ENCODE data around the gene PNPLA3. TPM values are rescaled to one million over a fixed set of nuclear protein-coding genes. Genes with fewer than 3 reads are reported as not detected.
A peak's percentile ranks its signal among the peaks of the same experiment; 100 is the strongest.

The PNPLA3 gene
- total and polyA plus RNA-seq, 4 experiments from 2014 or later = not detected

GRCh38 chr22:43976861-43977795, 53.5 kb downstream of the PNPLA3 start:
- no peak overlapping the region for H3K4me3 ChIP-seq (ENCODE audit: low read length in 2 of 2)
- peaks cover 67 to 83% of the 10 kb centered on the region in 2 donors for H3K36me3 Mint-ChIP-seq
- H3K27ac ChIP-seq (ENCODE audit: low read depth, low read length) = no peak overlapping the region
- peaks cover 69% of the 10 kb centered on the region for H3K36me3 ChIP-seq (ENCODE audit: insufficient read depth, low read length)
- no peak overlapping the region for H3K4me3 Mint-ChIP-seq
- no peaks in the 10 kb centered on the region for H3K4me1 Mint-ChIP-seq
- ChIA-PET CTCF (ENCODE audit: partially characterized antibody) (no interaction called here), POLR2A (ENCODE audit: partially characterized antibody) (no interaction called here)
- no peak overlapping the region for H3K27ac Mint-ChIP-seq
- no peaks in the 10 kb centered on the region for H3K27me3 Mint-ChIP-seq
- H3K4me1 ChIP-seq (ENCODE audit: insufficient read depth, low read length) = no peaks in the 10 kb centered on the region
- H3K9me3 Mint-ChIP-seq = no peaks in the 10 kb centered on the region
- H3K27me3 ChIP-seq (ENCODE audit: insufficient read depth, low read length) = no peaks in the 10 kb centered on the region
- intact Hi-C loops (cut with micrococcal nuclease) = no loop called here
- no peaks in the 10 kb centered on the region for H3K9me3 ChIP-seq (ENCODE audit: control insufficient read depth in 1 of 2, low read length in 2 of 2)
- no peak for DNase-seq

- peaks cover 57 to 73% of the 10 kb centered on the region in 2 donors for H3K36me3 Mint-ChIP-seq
- Histone ChIP-seq H3K9me3 (ENCODE audit: control insufficient read depth in 1 of 2, low read length in 2 of 2) (no peaks in the 10 kb centered on the region), H3K27me3 (ENCODE audit: insufficient read depth, low read length) (no peaks in the 10 kb centered on the region), H3K4me3 (ENCODE audit: low read length in 2 of 2) (no peak overlapping the region), H3K27ac (ENCODE audit: low read depth, low read length) (no peak overlapping the region), H3K36me3 (ENCODE audit: insufficient read depth, low read length) (peaks cover 59% of the 10 kb centered on the region), H3K4me1 (ENCODE audit: insufficient read depth, low read length) (no peaks in the 10 kb centered on the region)
- no peaks in the 10 kb centered on the region for H3K27me3 Mint-ChIP-seq
- POLR2A ChIA-PET (ENCODE audit: partially characterized antibody) = no interaction called here
- CTCF ChIA-PET (ENCODE audit: partially characterized antibody) = no interaction called here
- no peaks in the 10 kb centered on the region for H3K9me3 Mint-ChIP-seq
- H3K4me3 Mint-ChIP-seq = no peak overlapping the region
- intact Hi-C loops (cut with micrococcal nuclease) = no loop called here
- no peak for DNase-seq
- no peaks in the 10 kb centered on the region for H3K4me1 Mint-ChIP-seq
- H3K27ac Mint-ChIP-seq = peak overlapping the region in 1 of 7 donors; percentile 12
Observed at GRCh38 chr22:43978558-43978957, 55.0 kb downstream of the PNPLA3 start.

- ChIA-PET CTCF (ENCODE audit: partially characterized antibody) (interaction anchor here (1.1 kb wide), 1 partner anchor 13 kb away, joined by 4 read pairs; no protein-coding TSS in a partner anchor), POLR2A (ENCODE audit: partially characterized antibody) (no interaction called here)
- peaks cover 46% of the 10 kb centered on the region for H3K36me3 ChIP-seq (ENCODE audit: insufficient read depth, low read length)
- no peaks in the 10 kb centered on the region for H3K9me3 Mint-ChIP-seq
- H3K27ac ChIP-seq (ENCODE audit: low read depth, low read length) = no peak overlapping the region
- H3K36me3 Mint-ChIP-seq = peaks cover 52 to 73% of the 10 kb centered on the region in 2 donors
- peak overlapping the region in 1 of 7 donors; percentile 65 for H3K27ac Mint-ChIP-seq
- no peaks in the 10 kb centered on the region for H3K27me3 ChIP-seq (ENCODE audit: insufficient read depth, low read length)
- intact Hi-C loops (cut with micrococcal nuclease) = no loop called here
- H3K27me3 Mint-ChIP-seq = no peaks in the 10 kb centered on the region
- H3K4me3 ChIP-seq (ENCODE audit: low read length in 2 of 2) = no peak overlapping the region
- no peak for DNase-seq
- no peaks in the 10 kb centered on the region for H3K4me1 ChIP-seq (ENCODE audit: insufficient read depth, low read length)
- no peaks in the 10 kb centered on the region for H3K4me1 Mint-ChIP-seq
- H3K9me3 ChIP-seq (ENCODE audit: control insufficient read depth in 1 of 2, low read length in 2 of 2) = no peaks in the 10 kb centered on the region
- H3K4me3 Mint-ChIP-seq = no peak overlapping the region
Observed at GRCh38 chr22:43980579-43980978, 57.0 kb downstream of the PNPLA3 start.

DNA sequence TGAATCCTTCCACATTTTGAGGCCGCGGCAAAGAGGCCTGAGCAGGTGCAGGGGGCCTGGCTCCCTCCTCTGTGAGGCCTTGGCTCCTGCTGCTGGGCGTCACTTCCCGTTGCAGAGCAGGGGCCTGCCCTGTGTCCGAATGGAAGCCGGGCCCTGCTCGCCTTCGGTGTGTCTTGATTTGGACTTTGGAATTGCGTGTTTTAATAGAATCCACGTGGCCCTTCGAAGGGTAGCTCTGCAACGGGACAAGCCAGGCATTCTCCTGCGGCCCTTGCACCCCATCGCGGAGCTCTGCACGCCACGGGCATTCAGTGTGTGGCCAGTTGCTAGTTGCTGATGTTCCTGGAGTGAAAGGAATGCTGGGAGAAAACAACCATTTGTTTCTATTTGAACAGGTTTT, 57.4 kb downstream of the PNPLA3 start:
- Histone ChIP-seq H3K4me1 (ENCODE audit: insufficient read depth, low read length) (no peaks in the 10 kb centered on the region), H3K9me3 (ENCODE audit: control insufficient read depth in 1 of 2, low read length in 2 of 2) (no peaks in the 10 kb centered on the region), H3K36me3 (ENCODE audit: insufficient read depth, low read length) (peaks cover 44% of the 10 kb centered on the region), H3K4me3 (ENCODE audit: low read length in 2 of 2) (no peak overlapping the region), H3K27ac (ENCODE audit: low read depth, low read length) (no peak overlapping the region), H3K27me3 (ENCODE audit: insufficient read depth, low read length) (no peaks in the 10 kb centered on the region)
- Mint-ChIP-seq H3K27me3 (no peaks in the 10 kb centered on the region), H3K4me3 (no peak overlapping the region), H3K4me1 (no peaks in the 10 kb centered on the region), H3K36me3 (peaks cover 49 to 70% of the 10 kb centered on the region in 2 donors), H3K9me3 (no peaks in the 10 kb centered on the region), H3K27ac (peak overlapping the region in 1 of 7 donors; percentile 10)
- ChIA-PET CTCF (ENCODE audit: partially characterized antibody) (interaction anchor here (1.1 kb wide), 1 partner anchor 12 kb away, joined by 4 read pairs; no protein-coding TSS in a partner anchor), POLR2A (ENCODE audit: partially characterized antibody) (no interaction called here)
- DNase-seq = no peak
- intact Hi-C loops (cut with micrococcal nuclease) = no loop called here

DNA sequence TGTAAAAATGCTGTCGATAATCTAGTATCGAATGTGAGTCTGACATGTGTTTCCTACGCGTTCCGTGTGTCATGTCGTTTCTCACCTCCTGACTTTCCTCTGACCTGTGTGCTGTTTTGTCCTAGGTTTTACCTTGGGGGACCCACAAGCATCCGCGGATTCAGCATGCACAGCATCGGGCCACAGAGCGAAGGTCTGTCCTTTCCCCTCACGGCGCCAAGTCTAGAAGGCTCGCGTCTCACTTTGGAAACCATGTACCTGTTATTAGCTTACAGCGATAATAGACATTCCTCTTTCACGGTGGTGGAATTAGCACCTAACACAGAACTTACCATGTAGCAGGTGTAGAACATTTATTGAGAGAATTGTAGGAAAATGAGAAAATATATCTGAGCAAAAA, 60.2 kb downstream of the PNPLA3 start:
- POLR2A ChIA-PET (ENCODE audit: partially characterized antibody) = no interaction called here
- H3K27me3 ChIP-seq (ENCODE audit: insufficient read depth, low read length) = no peaks in the 10 kb centered on the region
- Mint-ChIP-seq H3K27ac (no peak overlapping the region), H3K4me3 (no peak overlapping the region), H3K27me3 (no peaks in the 10 kb centered on the region), H3K36me3 (peaks cover 50 to 72% of the 10 kb centered on the region in 2 donors), H3K4me1 (no peaks in the 10 kb centered on the region), H3K9me3 (no peaks in the 10 kb centered on the region)
- no peak overlapping the region for H3K27ac ChIP-seq (ENCODE audit: low read depth, low read length)
- intact Hi-C loops (cut with micrococcal nuclease) = no loop called here
- no peaks in the 10 kb centered on the region for H3K4me1 ChIP-seq (ENCODE audit: insufficient read depth, low read length)
- no peak for DNase-seq
- H3K4me3 ChIP-seq (ENCODE audit: low read length in 2 of 2) = no peak overlapping the region
- CTCF ChIA-PET (ENCODE audit: partially characterized antibody) = interaction anchor here (1.8 kb wide), 1 partner anchor 9 kb away, joined by 9 read pairs; no protein-coding TSS in a partner anchor
- peaks cover 35% of the 10 kb centered on the region for H3K36me3 ChIP-seq (ENCODE audit: insufficient read depth, low read length)
- no peaks in the 10 kb centered on the region for H3K9me3 ChIP-seq (ENCODE audit: control insufficient read depth in 1 of 2, low read length in 2 of 2)

GRCh38 chr22:43985532-43985931, 61.9 kb downstream of the PNPLA3 start:
- ChIA-PET POLR2A (ENCODE audit: partially characterized antibody) (no interaction called here), CTCF (ENCODE audit: partially characterized antibody) (interaction anchor here (1.0 kb wide), 1 partner anchor 8 kb away, joined by 5 read pairs; no protein-coding TSS in a partner anchor)
- Histone ChIP-seq H3K27me3 (ENCODE audit: insufficient read depth, low read length) (no peaks in the 10 kb centered on the region), H3K4me3 (ENCODE audit: low read length in 2 of 2) (no peak overlapping the region), H3K9me3 (ENCODE audit: control insufficient read depth in 1 of 2, low read length in 2 of 2) (no peaks in the 10 kb centered on the region), H3K27ac (ENCODE audit: low read depth, low read length) (no peak overlapping the region), H3K36me3 (ENCODE audit: insufficient read depth, low read length) (peaks cover 22% of the 10 kb centered on the region), H3K4me1 (ENCODE audit: insufficient read depth, low read length) (no peaks in the 10 kb centered on the region)
- Mint-ChIP-seq H3K4me1 (no peaks in the 10 kb centered on the region), H3K27ac (no peak overlapping the region), H3K36me3 (peaks cover 42 to 72% of the 10 kb centered on the region in 2 donors), H3K27me3 (no peaks in the 10 kb centered on the region), H3K9me3 (peaks cover 0 to 2% (median 0%) of the 10 kb centered on the region in 8 donors), H3K4me3 (no peak overlapping the region)
- DNase-seq = no peak
- intact Hi-C loops (cut with micrococcal nuclease) = no loop called here

- POLR2A ChIA-PET (ENCODE audit: partially characterized antibody) = interaction anchor here (0.9 kb wide), 1 partner anchor 8 kb away, joined by 4 read pairs; no protein-coding TSS in a partner anchor
Observed at GRCh38 chr22:43988116-43988820, 64.7 kb downstream of the PNPLA3 start.

More at GRCh38 chr22:43988116-43988820, 64.7 kb downstream of the PNPLA3 start:
- Histone ChIP-seq H3K27ac (ENCODE audit: low read depth, low read length) (no peak overlapping the region), H3K4me1 (ENCODE audit: insufficient read depth, low read length) (no peaks in the 10 kb centered on the region), H3K9me3 (ENCODE audit: control insufficient read depth in 1 of 2, low read length in 2 of 2) (no peaks in the 10 kb centered on the region), H3K4me3 (ENCODE audit: low read length in 2 of 2) (no peak overlapping the region), H3K36me3 (ENCODE audit: insufficient read depth, low read length) (peaks cover 38% of the 10 kb centered on the region), H3K27me3 (ENCODE audit: insufficient read depth, low read length) (no peaks in the 10 kb centered on the region)
- H3K9me3 Mint-ChIP-seq = peaks cover 0 to 3% (median 0%) of the 10 kb centered on the region in 8 donors
- H3K36me3 Mint-ChIP-seq = peaks cover 48 to 84% of the 10 kb centered on the region in 2 donors
- H3K27ac Mint-ChIP-seq = peak overlapping the region in 5 of 7 donors; percentile 32 to 74 (median 44)
- H3K27me3 Mint-ChIP-seq = no peaks in the 10 kb centered on the region
- no peak overlapping the region for H3K4me3 Mint-ChIP-seq
- H3K4me1 Mint-ChIP-seq = peaks cover 2 to 5% (median 4%) of the 10 kb centered on the region in 4 donors
- intact Hi-C loops (cut with micrococcal nuclease) = no loop called here
- CTCF ChIA-PET (ENCODE audit: partially characterized antibody) = interaction anchor here (0.9 to 2.0 kb wide), 2 partner anchors 95 to 98 kb away, joined by 3 to 7 read pairs; no protein-coding TSS in a partner anchor
- no peak for DNase-seq

Data from CD4-positive, alpha-beta memory T cell (primary cell).